Tibial nerve (tissue), 4 donors: ENCODE results near the gene TENM4.

Experiments used
- EP300 ChIP-seq, 2 donors: sonication (generic); formaldehyde crosslinking; IDR thresholded peaks; one replicate each; pipeline ENCODE4 v1.6.1; 2017; ENCODE audit warnings: antibody characterized with exemption in 2 of 2, mild to moderate bottlenecking in 1 of 2
- POLR2A ChIP-seq, 2 donors: fragments of 450-650 bp; IDR thresholded peaks; one replicate each; pipeline ENCODE4 v1.6.1; 2017; ENCODE audit warnings: antibody characterized with exemption in 2 of 2, mild to moderate bottlenecking in 2 of 2, moderate library complexity in 2 of 2
- TF ChIP-seq, protein P1 (sequence below), 5 experiments: fragments of 200-600 bp in 3 of 5; fragments of 450-650 bp in 2 of 5; sonication (generic) in 3 of 5; IDR thresholded peaks; one replicate each; pipeline ENCODE4 v1.5.1; 2016 to 2019; ENCODE audit warnings: antibody characterized with exemption in 5 of 5, mild to moderate bottlenecking in 3 of 5, moderate library complexity in 2 of 5

DNA sequence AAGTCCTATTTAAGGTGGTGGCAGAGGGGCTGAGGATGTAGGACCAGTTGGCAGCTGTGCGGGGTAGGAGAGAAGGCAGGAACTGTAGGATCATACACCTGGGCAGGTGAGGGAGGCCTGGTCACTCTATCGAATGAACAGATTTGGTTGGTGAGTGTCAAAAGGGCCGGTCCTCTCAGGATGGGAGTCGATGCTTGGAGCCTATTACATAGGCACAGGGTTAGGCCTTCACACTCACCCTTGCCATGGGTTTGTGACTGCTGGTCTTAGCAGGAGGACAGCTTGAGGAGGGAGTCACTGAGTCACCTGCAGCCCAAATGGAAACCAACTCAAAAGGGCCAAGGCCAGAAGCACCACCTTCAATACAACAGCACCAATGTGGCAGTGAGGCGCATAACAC lies 786.0 kb downstream of the TENM4 start:
- no peak for TF ChIP-seq POLR2A (IDR thresholded peaks at IDR 0.05)
- TF ChIP-seq, protein P1, sequence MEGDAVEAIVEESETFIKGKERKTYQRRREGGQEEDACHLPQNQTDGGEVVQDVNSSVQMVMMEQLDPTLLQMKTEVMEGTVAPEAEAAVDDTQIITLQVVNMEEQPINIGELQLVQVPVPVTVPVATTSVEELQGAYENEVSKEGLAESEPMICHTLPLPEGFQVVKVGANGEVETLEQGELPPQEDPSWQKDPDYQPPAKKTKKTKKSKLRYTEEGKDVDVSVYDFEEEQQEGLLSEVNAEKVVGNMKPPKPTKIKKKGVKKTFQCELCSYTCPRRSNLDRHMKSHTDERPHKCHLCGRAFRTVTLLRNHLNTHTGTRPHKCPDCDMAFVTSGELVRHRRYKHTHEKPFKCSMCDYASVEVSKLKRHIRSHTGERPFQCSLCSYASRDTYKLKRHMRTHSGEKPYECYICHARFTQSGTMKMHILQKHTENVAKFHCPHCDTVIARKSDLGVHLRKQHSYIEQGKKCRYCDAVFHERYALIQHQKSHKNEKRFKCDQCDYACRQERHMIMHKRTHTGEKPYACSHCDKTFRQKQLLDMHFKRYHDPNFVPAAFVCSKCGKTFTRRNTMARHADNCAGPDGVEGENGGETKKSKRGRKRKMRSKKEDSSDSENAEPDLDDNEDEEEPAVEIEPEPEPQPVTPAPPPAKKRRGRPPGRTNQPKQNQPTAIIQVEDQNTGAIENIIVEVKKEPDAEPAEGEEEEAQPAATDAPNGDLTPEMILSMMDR (IDR thresholded peaks at IDR 0.05), result no peak
- TF ChIP-seq EP300 (IDR thresholded peaks at IDR 0.05), result no peak
